GM12873 (cell line): ENCODE measurements around the gene C1QB.

Experiments used
- TF ChIP-seq, protein P1 (sequence below): IDR thresholded peaks from 2 replicates; pipeline ENCODE4 v1.5.1; 2012; ENCODE audit warnings: low read depth, mild to moderate bottlenecking, moderate library complexity, low read length, control low read depth; ENCODE audit not compliant: insufficient read depth; ENCODE audit errors: missing control alignments

C1QB gene

GRCh38 chr1:22635436-22635835 lies 17.6 kb upstream of the C1QB start:
- TF ChIP-seq, protein P1, sequence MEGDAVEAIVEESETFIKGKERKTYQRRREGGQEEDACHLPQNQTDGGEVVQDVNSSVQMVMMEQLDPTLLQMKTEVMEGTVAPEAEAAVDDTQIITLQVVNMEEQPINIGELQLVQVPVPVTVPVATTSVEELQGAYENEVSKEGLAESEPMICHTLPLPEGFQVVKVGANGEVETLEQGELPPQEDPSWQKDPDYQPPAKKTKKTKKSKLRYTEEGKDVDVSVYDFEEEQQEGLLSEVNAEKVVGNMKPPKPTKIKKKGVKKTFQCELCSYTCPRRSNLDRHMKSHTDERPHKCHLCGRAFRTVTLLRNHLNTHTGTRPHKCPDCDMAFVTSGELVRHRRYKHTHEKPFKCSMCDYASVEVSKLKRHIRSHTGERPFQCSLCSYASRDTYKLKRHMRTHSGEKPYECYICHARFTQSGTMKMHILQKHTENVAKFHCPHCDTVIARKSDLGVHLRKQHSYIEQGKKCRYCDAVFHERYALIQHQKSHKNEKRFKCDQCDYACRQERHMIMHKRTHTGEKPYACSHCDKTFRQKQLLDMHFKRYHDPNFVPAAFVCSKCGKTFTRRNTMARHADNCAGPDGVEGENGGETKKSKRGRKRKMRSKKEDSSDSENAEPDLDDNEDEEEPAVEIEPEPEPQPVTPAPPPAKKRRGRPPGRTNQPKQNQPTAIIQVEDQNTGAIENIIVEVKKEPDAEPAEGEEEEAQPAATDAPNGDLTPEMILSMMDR: no peak

DNA sequence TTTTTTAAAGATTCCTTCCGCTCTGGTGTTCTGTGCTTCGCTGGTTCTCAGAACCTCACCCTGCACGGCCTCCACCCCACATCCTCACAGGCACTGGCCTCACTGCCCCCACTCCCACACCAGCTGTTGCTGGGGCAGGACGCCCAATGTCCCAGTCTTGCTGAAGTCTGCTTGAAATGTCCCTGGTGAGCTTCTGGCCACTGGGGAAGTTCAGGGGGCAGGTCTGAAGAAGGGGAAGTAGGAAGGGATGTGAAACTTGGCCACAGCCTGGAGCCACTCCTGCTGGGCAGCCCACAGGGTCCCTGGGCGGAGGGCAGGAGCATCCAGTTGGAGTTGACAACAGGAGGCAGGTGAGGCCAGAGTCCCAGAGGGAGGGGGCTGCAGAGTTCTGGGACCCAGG lies 16.7 kb upstream of the C1QB start, which contains the start of gene C1QA:
C1QA (plus strand) TSS at position 276 of the 400 bp plus-strand sequence. CDS start 989 bp downstream, outside the sequence.
- TF ChIP-seq, protein P1: no peak

DNA sequence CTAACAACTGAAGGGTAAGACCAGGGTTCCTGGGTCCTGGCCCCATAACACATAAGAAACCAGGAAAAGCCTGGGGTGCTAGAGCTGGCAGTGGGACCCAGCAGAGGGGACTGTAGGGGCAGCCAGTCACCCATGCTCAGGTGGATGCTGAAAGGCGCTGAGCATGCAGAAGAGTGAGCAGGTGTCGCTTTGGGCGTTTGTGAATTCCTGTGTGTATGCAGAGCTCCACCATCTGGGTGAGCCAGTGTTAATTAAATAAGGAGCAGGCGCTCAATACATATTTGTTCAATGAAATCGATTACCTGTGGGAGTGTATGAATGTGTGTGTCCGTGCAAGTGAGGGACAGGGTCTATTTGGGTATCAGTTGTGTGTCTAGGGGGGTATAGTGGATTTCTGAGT lies 16.1 kb upstream of the C1QB start:
- TF ChIP-seq, protein P1: no peak

DNA sequence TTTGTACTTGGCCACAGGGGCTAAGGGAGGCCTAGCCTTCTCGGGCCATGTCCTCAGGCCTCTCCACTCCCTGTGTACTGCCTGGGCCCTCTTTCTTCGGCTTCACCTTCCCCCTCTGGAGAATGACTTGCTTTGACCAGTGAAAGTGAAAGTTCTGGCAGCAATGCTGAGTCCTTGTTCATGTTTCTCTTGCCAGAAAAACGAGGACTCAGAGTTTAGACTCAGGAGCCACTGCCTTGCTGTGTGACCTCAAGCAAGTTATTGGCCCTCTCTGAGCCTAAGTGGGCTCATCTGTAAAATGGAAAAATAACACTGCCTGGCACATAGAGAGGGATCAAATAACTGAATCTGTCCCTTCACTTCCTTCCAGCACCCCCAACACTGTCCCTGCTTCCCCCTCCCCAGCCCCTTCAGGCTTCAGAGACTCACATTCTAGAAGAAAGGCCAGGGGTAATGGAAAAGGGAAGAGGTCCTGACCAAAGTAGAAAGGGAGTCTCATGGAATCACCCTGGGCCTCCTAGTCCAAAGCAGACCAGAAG lies 15.1 kb upstream of the C1QB start:
- TF ChIP-seq, protein P1: no peak

DNA sequence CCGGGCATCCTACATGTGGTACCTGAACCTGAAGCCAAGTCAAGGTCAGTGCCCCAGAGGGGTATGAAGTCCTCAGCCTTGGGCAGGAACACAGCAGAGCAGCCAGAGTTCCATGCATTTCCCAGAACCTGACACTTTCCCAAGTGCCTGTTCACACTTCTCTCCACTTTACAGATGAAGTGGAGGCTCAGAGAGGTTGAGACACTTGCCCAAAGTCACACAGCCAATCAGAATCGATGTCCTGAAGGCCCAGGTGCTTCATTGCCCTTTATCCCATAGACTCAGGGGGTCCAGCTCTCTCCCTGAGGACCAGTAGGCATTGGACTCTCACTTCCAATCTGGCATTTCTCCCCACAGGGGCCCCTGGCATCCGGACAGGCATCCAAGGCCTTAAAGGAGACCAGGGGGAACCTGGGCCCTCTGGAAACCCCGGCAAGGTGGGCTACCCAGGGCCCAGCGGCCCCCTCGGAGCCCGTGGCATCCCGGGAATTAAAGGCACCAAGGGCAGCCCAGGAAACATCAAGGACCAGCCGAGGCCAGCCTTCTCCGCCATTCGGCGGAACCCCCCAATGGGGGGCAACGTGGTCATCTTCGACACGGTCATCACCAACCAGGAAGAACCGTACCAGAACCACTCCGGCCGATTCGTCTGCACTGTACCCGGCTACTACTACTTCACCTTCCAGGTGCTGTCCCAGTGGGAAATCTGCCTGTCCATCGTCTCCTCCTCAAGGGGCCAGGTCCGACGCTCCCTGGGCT lies 14.4 kb upstream of the C1QB start:
- TF ChIP-seq, protein P1: no peak

DNA sequence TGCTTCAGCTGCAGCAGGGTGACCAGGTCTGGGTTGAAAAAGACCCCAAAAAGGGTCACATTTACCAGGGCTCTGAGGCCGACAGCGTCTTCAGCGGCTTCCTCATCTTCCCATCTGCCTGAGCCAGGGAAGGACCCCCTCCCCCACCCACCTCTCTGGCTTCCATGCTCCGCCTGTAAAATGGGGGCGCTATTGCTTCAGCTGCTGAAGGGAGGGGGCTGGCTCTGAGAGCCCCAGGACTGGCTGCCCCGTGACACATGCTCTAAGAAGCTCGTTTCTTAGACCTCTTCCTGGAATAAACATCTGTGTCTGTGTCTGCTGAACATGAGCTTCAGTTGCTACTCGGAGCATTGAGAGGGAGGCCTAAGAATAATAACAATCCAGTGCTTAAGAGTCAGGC lies 13.8 kb upstream of the C1QB start:
- TF ChIP-seq, protein P1: no peak

GRCh38 chr1:22641247-22641646 lies 11.8 kb upstream of the C1QB start:
- TF ChIP-seq, protein P1: no peak
